Stimulated activated CD4-positive, alpha-beta T cell treated with anti-CD3 and anti-CD28 coated beads, Interleukin-12 subunit alpha, Interleukin-12 subunit beta, amount 100 ng/mL, for 48 hours (primary cell): ENCODE results near the gene NFATC2.

Experiments used
- DNase-seq, 3 donors: peaks; one replicate each; pipeline ENCODE4 v3.0.0-alpha.2; 2020; ENCODE audit warnings: low read depth in 2 of 3, low spot score in 1 of 3

The NFATC2 gene

DNA sequence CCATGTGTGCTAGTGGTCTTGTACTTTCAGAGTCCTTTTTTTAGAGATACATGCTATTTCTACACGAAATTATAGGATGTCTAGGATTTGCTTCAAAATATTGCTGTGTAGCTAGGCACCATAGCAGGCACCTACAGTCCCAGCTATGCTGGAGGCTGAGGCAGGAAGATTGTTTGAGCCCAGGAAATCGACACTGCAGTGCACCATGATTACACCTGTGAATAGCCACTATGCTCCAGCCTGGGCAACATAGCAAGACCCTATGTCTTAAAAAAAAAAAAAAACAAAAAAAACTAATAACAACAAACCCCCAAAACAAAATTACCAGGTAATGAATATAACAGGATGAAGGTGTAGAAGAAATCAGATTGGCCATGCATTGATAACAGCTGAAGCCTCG lies 121.7 kb downstream of the NFATC2 start:
- DNase-seq, result no peak

DNA sequence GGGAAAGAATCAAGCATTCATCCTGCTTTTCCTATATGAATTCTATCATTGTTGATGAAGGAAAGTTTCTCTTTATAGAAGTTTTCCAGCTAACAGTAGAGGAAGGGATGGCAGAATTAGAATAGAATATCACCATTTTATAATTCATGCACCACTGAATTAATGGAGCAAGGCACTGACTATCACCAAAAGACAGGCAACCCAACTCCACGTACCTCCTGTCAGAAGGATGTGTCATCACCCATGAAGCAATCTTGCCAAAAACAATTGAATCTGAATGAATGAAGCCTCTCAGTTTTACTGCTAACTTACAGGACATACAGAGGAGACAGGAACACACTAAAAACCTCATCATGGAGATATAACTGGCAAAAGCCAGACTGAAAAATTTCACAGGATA lies 122.4 kb downstream of the NFATC2 start:
- no peak for DNase-seq

DNA sequence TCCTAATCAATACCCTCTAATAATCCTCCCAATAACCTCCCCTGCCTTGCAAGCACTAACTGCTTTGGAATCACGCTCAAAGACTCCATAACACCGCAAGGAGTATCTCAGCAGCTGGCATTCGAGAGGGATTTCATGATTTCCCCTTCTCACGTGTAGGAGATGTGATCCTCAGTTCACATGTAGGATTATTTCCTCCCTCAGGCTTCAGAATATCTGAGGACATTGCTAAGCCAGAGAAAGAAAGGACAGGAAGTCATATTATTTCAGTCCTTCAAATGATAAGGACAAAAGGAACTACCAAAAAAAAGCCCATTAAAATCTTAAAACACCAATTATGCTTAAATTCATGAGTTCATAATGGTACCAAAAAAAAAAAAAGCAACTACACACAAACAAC lies 122.9 kb downstream of the NFATC2 start:
- DNase-seq, result no peak

DNA sequence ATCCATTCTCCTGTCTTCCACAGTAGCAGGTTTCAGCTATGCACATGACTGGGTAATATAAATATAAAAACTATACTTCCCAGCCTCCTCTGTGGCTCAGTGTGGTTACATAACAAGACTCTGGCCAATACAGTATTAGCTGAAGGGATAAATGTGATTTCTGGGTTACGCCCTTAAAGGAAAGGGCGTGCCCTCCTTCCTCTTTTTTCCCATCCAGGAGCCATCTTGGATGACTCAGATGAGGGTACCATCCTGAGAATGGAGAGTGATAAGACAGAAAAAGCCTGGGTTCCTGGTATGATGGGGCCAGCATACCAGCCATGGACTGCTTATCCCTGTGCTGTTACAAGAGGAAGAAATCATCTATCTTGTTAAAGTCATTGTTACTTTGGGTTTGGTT lies 123.3 kb downstream of the NFATC2 start:
- DNase-seq, result no peak

DNA sequence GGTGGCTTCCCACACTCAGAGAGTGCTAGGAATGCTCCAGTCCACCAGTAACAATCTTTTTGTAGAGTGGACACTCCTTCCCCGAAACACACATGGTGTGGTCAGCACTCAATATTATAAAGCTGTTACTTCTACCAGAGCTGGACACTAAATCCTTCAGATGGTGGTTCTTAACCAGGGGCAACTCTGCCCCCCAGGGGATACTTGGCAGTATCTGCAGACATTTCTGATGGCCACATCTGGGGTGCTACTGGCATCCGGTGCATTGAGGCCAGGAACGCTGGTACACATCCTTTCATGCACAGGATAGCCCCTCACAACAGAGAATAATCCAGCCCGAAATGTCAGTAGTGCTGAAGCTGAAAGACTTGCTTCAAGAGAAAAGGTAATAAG lies 124.4 kb downstream of the NFATC2 start:
- DNase-seq, result no peak

DNA sequence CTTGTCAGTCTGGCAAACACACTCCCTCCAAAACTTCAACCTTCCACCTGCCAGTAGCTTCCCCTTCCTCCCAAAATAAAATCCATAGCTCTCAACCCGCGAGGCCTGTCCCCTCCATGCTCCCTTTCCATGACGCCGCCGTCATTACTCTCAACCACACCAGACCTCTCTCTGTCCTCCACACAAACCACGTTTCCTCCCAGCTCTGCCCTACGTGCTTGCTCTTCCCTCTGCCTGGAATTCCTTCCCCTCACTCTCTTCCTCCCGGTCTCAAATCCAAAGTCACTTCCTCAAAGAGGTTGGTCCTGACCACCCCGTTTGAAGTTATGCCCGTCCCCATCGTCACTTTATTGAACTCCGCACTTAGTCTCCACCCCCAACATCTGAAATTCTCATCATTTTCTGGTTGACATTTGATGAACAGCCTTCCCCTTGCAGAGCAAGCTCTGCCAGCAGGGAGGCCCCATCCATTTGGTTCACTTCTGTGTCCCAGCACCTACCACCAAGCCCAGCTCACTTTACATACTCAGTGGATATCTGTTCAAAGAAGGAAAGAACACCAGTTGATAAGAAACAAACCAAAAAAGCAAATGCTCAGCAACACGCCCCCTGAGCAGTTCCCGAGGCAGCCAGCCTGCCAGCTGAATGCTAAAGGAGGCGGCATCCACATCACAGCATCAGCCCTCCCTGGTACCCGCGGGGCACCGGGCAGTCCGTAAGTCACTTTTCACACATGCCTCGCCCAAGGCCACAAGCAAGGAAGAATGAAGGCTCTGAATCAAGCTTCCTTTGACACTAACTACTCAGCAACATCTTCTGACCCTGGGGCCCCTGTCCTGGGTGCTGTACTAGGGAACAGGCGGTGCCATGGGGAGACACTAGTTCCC lies 125.0 kb downstream of the NFATC2 start:
- no peak for DNase-seq

DNA sequence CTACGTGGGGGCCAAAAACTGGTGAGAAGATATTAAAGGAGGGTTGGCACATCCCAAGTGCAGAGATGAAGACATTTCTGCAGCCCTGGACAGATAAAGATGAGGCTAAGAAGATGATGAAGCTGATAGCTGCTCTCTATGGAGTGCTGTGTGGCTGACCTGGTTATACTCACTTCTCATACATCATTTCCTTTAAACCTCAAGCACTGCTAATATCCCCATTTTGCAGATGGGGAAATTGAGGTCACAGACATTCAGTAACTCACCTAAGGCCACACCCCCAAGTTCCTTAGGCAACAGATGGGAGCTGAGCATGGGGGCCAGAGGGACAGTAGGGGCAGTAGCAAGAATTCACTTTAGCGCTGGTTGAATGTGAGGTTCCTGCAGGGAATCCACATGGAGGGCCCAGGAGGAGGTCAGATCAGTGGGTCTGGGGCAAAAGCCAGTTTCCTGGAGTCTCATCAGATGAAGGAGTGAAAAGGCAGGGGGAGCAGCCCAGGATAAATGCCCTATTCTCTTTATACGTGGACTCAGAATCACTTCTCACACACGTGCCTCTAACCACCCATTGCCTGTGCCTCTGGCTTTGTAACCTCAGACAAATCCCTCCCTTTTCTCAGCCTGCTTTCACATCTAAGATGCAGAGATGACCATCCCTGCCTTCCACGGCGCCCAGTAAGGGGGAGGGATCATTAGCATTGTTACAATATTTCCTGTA lies 125.8 kb downstream of the NFATC2 start:
- no peak for DNase-seq

DNA sequence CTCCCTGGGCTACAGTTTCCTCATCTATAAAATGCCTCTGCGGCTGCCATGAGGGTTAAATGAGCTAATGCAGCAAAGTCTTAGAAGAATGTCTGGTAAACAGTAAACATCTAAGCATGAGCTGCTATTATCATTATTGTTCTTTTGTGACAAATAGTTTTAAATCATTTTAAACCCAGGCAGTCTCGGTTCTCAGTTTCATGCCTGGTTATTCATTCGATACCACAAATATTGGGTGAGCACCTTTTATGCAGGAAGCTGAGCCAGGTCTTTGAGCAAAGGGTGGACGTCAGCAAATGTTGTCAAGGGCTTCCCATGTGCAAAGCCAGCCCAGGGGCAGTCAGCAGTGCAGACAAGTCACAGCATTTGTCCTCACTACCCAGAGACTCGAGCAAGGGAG lies 128.7 kb downstream of the NFATC2 start:
- DNase-seq, result no peak

DNA sequence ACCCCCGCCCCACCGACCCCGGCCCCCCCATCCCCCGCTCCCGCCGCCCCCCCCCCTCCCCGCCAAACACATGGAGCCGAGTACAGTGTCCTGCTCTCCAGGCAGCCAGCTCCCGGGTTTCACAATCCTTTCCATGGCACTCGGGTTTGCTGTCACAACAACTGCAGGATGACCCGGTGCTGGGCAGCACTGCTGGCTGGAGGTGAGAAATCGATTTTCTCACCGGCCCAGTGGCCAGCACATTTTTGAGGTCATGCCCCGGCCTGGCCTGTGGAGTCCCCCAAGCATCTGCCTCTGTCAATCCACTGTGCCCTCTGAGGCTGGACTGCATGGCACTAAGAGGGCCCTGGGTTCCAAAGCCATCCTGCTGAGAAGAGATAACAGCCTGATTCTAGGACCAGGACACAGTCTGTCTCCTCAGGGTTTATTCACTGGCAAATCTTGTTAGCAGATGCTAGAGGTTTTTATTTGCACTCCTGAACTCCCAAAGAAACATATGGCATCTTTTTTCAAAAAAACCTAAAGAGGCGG lies 129.5 kb downstream of the NFATC2 start:
- no peak for DNase-seq

DNA sequence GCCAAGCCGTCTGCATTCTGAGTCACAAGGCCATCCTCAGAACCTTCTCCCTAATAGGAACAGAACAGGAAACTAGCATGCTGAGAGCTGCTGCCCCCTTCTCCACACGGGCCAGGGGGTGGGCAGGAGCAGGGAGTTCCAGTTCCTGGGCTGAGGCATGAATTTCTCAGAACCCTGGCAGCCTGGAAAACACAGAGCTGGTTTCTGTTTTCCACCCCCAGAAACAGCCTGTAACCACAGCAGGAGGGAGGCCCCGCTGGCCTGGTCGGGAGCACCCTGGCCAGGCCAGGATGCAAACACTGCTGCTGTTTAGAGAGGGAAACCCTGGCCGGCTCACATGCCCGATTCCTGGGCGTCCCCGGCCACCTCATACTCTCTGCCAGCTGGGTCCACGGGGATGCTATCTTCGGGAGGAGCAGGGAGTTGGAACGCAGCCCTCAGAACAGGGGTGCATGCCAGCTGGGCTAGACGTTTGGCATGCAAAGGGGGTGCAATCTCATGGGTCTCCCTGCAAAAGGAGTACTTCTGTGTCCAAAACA lies 130.1 kb downstream of the NFATC2 start:
- DNase-seq, result no peak

DNA sequence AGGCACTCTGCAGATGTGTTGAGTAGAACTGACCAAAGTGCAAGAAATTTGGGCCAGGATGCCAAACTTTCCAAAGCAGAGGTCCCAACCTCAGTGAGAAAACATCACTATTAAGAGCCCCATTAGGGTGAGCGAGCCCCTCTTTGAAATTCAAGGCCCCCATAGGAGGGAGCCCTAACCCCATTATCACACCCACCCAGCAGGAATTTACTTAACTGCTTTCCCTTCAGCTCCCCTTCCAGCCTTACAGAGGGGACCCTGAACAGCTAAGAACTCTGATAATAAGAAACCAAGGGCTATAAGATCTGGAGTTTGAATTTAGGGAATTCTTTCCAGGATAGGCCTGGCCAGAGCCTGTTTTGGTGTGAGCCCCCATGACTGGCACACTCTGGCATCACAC lies 130.6 kb downstream of the NFATC2 start:
- DNase-seq, result no peak

DNA sequence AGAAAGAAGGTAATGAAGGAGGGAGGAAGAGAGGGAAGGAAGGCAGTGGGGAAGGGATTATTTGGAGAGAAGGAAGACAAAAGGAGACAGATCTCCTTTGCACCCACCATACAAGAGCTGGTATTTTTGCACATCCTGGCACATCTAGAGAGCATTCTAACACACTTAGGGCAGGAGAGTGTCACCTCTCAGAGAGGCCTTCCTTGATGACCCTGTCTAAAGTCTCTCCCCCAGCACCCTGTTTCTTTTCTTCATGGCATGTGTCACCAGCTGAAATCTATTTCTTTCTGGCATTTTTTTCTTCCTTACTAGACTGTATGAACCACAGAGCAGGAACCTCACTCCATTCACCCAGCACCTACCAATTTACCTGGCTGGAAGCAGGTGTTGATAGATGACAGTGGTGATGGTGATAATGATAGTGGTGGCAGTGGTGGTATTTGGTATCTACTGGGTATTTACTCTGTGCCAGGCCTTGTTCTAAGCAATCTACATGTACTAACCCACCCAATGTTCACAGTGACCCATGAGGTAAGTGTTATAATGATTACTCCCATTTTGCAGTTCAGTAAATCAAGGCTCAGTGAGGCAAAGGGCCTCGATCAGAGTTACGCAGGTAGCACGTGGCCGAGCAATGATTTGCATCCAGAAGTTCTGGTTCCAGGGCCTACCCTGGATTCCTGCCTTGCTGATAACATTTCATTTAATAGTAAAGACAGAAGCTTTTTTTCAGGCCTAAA lies 131.8 kb downstream of the NFATC2 start:
- no peak for DNase-seq

DNA sequence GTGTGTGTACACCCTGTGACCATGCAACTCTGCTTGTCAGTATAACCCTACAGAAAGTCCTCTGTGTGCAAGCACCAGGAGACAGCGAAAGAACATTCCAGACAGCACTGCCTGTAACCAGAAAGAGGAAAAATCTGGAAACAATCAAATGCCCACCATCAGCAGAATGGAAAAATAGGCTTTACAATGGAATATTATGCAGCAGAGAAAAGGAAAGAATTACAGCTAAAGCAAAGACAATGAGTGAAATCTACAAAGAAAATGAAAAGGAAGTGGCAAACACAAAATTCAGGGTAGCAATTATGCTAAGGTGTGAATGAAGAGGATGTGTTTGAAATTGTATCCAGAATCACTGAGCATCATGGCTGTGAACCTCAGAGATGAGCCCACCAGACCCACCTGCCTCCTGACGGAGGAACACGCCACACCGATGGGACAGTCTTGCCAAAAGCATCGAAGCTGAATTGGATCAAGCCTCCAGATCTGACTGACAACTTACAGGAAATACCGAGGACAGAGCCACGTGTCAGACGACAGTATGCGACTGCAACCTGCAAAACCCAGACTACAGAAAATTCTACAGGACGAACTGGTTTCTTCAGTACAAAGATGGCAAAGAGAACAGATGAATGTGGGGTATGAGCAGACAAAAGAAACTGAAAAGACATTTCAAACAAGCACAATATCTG lies 133.2 kb downstream of the NFATC2 start:
- no peak for DNase-seq

DNA sequence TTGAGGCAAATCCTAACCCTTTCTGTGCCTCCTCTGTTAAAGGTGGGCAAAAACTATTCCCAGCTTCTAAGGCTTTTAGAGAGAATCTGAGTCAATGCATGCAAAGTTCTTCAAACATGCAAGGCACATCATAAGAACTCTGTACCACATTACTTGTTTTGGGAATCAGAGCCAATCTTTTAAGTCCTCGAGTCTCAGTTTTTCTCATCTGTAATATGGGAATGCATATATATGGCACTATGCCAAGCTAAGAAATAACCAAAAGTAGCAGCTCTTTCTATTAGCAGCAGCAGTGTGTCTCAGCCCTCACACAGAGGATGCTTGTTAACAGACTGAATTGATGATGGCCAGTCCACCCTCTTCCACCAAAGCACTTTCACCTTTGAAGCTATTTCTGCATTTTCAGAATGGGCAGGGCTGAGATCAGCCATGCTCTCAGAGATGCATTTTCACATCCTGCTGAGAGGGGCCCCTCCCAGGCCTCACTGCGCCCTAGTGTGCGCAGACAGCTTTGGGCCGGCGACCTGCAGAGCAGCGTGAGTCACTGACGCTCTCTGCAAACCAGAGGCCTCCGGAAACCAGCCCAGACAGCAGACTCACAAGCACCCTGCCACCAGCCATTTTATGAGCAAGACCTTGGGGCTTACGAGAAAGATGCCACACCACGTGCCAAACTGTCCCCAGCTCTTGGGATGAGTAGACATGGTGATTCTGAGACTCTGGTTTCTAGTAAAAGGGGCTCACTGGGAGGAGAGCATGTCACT lies 138.0 kb downstream of the NFATC2 start:
- DNase-seq, result peak; percentile 78 to 90 (median 86)

DNA sequence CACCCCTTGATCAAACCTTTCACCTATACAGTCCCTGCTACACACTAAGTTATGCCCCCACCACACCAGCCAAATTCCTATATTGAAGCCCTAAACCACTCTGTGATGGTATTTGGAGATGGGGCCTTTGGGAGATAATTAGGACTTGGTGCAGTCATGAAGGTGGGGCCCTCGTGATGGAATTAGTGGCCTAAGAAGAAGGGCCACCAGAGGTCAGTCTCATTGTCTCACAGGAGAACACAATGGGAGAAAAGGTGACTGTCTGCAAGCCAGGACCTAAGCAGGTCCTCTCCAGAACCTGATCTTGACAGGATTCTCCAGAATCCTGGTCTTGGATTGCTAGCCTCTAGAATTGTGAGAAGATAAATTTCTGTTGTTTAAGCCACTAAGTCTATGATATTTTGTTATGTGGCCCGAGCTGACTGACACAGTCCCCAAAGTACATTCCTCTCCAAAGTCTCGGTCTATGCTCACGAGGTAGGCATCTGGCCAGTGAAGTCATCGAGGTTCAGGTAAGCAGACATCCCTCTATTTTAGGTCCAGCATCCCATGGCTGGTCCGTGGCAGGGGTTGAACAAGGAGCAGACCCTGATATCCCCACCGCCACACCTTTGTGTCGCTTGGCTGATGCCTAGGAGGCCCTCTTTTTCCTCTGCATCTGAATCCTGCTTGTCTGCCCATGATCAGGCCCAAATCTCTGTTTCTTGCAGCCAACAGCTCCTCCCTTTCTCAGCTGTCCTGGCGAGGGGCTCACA lies 138.9 kb downstream of the NFATC2 start:
- no peak for DNase-seq

DNA sequence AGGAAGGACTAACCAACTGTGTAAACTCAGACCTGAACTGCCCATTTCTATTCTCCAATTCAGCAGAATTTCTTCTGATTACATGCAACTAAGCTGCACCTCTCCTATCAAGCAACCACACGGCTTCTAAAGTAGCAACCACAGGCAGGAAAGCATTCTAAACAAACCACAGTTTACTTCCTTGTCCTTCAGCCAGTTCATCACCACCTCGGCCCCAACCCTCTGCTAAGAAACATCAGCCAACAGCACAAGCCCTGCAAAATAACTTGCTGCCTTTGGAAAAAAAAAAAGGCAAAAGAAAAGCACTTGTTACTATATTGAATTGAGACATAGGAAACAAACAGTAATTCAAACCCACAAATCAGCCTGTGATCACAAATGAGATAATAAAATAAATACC lies 140.3 kb downstream of the NFATC2 start:
- no peak for DNase-seq

DNA sequence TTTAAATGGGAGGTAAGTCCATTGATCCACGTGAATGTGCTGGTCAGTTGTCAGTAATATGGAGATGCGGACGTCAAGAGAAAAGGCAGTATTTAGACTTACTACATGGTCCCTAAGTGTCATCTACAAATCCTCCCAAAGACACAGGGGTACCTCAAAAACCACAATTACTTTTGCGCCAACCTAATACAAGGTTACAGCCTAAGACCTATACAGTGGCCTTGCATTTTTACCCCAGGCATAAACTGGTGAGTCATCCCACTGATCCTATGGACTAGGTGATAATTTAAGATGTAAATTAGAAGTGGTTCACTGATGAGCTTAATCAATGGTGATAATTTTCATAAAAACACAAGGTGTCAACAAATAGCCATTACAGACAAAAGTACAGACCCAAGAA lies 141.0 kb downstream of the NFATC2 start:
- no peak for DNase-seq

DNA sequence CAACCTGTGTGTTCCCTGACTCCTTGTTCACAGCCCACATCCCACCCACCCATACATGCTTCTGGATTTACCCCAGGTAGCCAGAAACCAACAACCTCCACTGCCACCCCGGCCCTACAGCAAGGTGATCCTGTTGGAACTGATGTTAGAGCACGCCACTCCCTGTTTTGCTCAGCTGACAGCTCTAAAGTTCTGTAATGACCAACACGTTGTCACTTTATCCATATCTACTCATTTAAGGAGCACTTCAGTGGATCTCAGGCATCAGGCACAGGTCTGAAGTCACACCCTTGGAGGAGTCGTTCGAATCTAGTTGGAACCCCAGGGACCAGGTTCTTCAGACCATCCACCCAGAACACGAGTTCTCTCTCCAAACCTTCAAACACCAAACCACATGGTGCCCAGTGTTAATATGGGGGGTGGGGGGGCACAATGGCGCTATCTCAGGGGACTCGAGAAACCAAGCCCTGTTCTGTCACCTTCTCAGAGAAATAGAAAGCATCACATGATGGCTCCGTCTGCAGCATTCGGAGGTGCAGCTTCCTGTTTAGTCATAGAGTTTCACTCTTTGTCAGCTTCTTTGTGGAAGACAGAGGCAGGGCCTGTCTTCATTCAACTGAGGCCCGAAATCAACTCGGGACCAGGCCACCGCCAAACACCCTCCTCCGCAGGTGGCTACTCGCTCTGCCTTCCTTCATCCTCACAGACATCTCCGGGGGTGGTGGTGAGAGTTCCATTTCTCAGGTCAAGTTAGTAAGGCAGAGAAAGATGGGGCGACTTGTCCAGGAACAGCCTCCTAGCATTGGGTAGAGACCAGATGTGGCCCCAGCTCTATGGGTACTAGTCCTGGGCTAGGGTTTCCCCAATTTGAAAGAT lies 142.2 kb downstream of the NFATC2 start:
- DNase-seq, result peak; percentile 56 to 71 (median 62)
